ENCODE data around the gene AUTS2. TPM values are rescaled to one million over a fixed set of nuclear protein-coding genes. Genes with fewer than 3 reads are reported as not detected.

AUTS2 gene
- total and polyA plus RNA-seq, 10 of the 15 experiments (the other 5 are each of a cell fraction or from before 2014, with no cell fraction given) = 6.4 to 55.6 (median 21.6) TPM

DNA sequence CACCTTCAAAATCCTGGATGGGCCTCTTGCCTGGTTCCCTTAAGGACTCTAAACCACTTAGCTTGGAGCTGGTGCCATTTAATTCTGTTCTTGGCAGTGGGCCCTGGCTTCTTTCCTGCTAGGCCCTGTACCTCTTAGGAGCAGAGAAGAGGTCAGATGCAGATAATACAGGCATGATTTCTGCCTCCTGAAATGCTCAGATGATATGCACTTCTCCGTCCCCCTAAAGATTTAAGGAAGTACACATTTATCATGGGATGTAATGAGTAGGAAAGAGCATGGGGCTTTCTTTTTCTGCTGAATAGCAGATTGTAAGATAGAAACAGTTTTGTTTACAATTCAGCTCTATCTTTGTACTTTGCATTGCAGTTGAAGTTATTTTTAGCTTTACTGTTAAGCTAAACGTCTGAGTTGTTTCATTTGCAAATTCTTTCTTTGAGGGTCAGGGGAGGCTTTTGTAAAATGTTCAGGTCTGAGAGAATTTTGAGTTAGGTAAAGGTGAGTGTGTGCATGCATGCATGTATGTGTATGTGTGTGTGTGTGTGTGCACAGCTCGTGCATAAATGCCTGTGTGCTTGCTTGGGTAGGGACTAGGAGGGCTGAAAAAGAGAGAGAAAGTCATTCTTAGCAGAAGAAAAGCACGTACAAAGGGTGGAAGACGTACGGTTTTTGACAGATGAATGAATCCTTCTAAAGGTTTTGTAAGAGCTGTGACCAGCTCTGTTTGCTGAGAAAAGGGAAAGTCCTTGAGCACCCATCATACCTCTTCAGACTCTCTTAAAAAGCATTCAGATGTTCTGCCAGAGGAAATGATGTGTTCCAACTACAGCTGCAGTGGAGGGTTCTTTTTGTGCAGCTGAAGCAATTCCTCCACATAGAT is 364.2 kb downstream of the AUTS2 start:
- ChIA-PET SMC1A (ENCODE audit: uncharacterized antibody, unreplicated experiment) (interaction anchor here (0.7 to 5.9 kb wide), 19 partner anchors 7 to 736 kb away, joined by 3 to 51 read pairs (median 4); no protein-coding TSS in a partner anchor), CTCF (interaction anchor here (0.5 to 4.0 kb wide), 12 partner anchors 9 to 787 kb away, joined by 3 to 15 read pairs (median 3); no protein-coding TSS in a partner anchor), RAD21 (ENCODE audit: unreplicated experiment) (interaction anchor here (0.9 to 2.6 kb wide), 17 partner anchors 9 to 736 kb away, joined by 3 to 15 read pairs (median 4); no protein-coding TSS in a partner anchor), POLR2A (interaction anchor here (0.6 to 1.5 kb wide), 7 partner anchors 9 to 119 kb away, joined by 3 to 11 read pairs (median 5); no protein-coding TSS in a partner anchor)
- Histone ChIP-seq H3K27me3 (replicated peaks in 1 of 2; ENCODE audit: control insufficient read depth in 2 of 2, insufficient read depth in 2 of 2, low read length in 1 of 2) (no peaks in the 10 kb centered on the region), H3K9ac (ENCODE audit: control insufficient read depth, insufficient read depth, low read length) (no peak overlapping the region), H3K4me2 (ENCODE audit: control insufficient read depth, insufficient read depth) (peak overlapping the region; percentile 51), H2AFZ (ENCODE audit: control insufficient read depth, low read depth, low read length) (no peak overlapping the region; the same call in 1 of the 2 replicates), H4K20me1 (ENCODE audit: control insufficient read depth, insufficient read depth) (no peaks in the 10 kb centered on the region), H3K4me3 (peak overlapping the region; percentile 25; the same call in 1 of the 2 replicates), H3K27ac (ENCODE audit: control insufficient read depth, insufficient read depth) (peak overlapping the region; percentile 36), H3K79me2 (ENCODE audit: control insufficient read depth, insufficient read depth, low read length) (no peaks in the 10 kb centered on the region; the same call in 1 of the 2 replicates), H3K9me3 (replicated peaks; ENCODE audit: control insufficient read depth, insufficient read depth, low read length) (no peaks in the 10 kb centered on the region), H3K4me1 (ENCODE audit: control insufficient read depth, insufficient read depth, low read length) (peaks cover 10% of the 10 kb centered on the region), H3K36me3 (ENCODE audit: control insufficient read depth in 2 of 2, insufficient read depth in 2 of 2, low read length in 1 of 2) (no peaks in the 10 kb centered on the region)
- 0% methylated on average over 6 of the region's 6 CpGs for WGBS (ENCODE audit: insufficient coverage, insufficient replicate concordance, low lambda C conversion rate, missing lambda C conversion rate)
- BruUV-seq (replicated peaks) = no TSS peak
- in situ Hi-C loops (cut with MboI) = no loop called here
- DNase-seq (ENCODE audit: low read depth, low spot score) (peak; percentile 39), FAIRE-seq (peak; percentile 62), ATAC-seq (peak; percentile 78)
- intact Hi-C loops (cut with micrococcal nuclease; ENCODE audit: unreplicated experiment) = no loop called here
- no peak for TF ChIP-seq DPF2 (IDR thresholded peaks at IDR 0.05)
- no peak for TF ChIP-seq ZBTB4 (CRISPR knock-in tag; IDR thresholded peaks at IDR 0.05)
- TF ChIP-seq MXI1 (IDR thresholded peaks at IDR 0.05; ENCODE audit: low read depth, low read length) = no peak
- no peak for TF ChIP-seq NFYB (IDR thresholded peaks at IDR 0.05; ENCODE audit: insufficient read depth, low read depth, low read length)
- no peak for TF ChIP-seq SIN3A (IDR thresholded peaks at IDR 0.05; ENCODE audit: low read depth, low read length)
- TF ChIP-seq MEF2A (IDR thresholded peaks at IDR 0.05; ENCODE audit: insufficient read depth, low read depth, low read length) = 0 out of 2 replicates have a peak, but pooled peaks have one; percentile 36
- no peak for TF ChIP-seq BMI1 (IDR thresholded peaks at IDR 0.05; ENCODE audit: borderline replicate concordance)
- TF ChIP-seq, protein P1, sequence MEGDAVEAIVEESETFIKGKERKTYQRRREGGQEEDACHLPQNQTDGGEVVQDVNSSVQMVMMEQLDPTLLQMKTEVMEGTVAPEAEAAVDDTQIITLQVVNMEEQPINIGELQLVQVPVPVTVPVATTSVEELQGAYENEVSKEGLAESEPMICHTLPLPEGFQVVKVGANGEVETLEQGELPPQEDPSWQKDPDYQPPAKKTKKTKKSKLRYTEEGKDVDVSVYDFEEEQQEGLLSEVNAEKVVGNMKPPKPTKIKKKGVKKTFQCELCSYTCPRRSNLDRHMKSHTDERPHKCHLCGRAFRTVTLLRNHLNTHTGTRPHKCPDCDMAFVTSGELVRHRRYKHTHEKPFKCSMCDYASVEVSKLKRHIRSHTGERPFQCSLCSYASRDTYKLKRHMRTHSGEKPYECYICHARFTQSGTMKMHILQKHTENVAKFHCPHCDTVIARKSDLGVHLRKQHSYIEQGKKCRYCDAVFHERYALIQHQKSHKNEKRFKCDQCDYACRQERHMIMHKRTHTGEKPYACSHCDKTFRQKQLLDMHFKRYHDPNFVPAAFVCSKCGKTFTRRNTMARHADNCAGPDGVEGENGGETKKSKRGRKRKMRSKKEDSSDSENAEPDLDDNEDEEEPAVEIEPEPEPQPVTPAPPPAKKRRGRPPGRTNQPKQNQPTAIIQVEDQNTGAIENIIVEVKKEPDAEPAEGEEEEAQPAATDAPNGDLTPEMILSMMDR (IDR thresholded peaks at IDR 0.05 in 2 of 3, conservative IDR thresholded peaks at IDR 0.05 in 1 of 3; ENCODE audit: control insufficient read depth in 2 of 3, extremely low read depth in 1 of 3, insufficient read depth in 1 of 3, low read depth in 3 of 3, low read length in 3 of 3) = no peak
- no peak for TF ChIP-seq SPI1 (IDR thresholded peaks at IDR 0.05; ENCODE audit: borderline replicate concordance, insufficient read depth, low read depth, low read length)
- no peak for TF ChIP-seq SREBF1 (IDR thresholded peaks at IDR 0.05; ENCODE audit: low read length)
- TF ChIP-seq POLR2AphosphoS2 (IDR thresholded peaks at IDR 0.05; ENCODE audit: low read depth, low read length) = no peak
- TF ChIP-seq CREB1 (IDR thresholded peaks at IDR 0.05; ENCODE audit: low read depth) = no peak
- TF ChIP-seq MAX (IDR thresholded peaks at IDR 0.05; ENCODE audit: low read depth, low read length) = no peak
- TF ChIP-seq MEF2B (IDR thresholded peaks at IDR 0.05; ENCODE audit: partially characterized antibody, poor library complexity, severe bottlenecking) = peak; percentile 19
- TF ChIP-seq POU2F2 (IDR thresholded peaks at IDR 0.05; ENCODE audit: borderline replicate concordance, low read depth, low read length) = 0 out of 3 replicates have a peak, but pooled peaks have one; percentile 20
- TF ChIP-seq NBN (IDR thresholded peaks at IDR 0.05) = 0 out of 2 replicates have a peak, but pooled peaks have one; percentile 52
- TF ChIP-seq YBX1 (IDR thresholded peaks at IDR 0.05) = no peak
- no peak for TF ChIP-seq WRNIP1 (IDR thresholded peaks at IDR 0.05; ENCODE audit: borderline replicate concordance, low read depth, low read length)

Data from GM12878 (cell line).